ENCODE data around the gene PPM1M. TPM values are rescaled to one million over a fixed set of nuclear protein-coding genes. Genes with fewer than 3 reads are reported as not detected.
A peak's percentile ranks its signal among the peaks of the same experiment; 100 is the strongest.

PPM1M gene
- total and polyA plus RNA-seq, 7 donors, result 2.1 to 7.5 (median 3.0) TPM

DNA sequence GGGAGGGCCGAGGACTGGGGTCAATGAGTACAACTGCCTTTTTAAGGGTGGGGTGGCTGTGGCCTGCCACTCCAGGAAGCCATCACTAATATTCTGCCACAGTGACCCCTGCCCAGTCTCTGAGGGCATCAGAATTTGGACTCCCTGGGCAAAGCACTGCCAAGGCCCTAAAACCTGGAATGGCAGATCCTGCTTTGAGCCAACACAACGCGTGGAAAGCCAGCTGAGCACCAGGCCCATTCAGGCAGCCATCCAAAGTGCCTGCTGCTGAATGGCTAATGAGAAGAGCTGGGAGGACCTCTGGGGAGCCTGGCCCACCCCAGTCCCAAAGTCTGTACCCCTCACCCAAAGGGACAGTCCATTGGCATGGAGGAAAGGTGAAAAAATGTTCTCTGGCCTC lies 11.6 kb upstream of the PPM1M start:
- ATAC-seq (peak in 3 of 4 donors; percentile 6 to 35 (median 9)), DNase-seq (peak; percentile 33 to 79)
- TF ChIP-seq, protein P1, sequence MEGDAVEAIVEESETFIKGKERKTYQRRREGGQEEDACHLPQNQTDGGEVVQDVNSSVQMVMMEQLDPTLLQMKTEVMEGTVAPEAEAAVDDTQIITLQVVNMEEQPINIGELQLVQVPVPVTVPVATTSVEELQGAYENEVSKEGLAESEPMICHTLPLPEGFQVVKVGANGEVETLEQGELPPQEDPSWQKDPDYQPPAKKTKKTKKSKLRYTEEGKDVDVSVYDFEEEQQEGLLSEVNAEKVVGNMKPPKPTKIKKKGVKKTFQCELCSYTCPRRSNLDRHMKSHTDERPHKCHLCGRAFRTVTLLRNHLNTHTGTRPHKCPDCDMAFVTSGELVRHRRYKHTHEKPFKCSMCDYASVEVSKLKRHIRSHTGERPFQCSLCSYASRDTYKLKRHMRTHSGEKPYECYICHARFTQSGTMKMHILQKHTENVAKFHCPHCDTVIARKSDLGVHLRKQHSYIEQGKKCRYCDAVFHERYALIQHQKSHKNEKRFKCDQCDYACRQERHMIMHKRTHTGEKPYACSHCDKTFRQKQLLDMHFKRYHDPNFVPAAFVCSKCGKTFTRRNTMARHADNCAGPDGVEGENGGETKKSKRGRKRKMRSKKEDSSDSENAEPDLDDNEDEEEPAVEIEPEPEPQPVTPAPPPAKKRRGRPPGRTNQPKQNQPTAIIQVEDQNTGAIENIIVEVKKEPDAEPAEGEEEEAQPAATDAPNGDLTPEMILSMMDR (IDR thresholded peaks at IDR 0.05), result no peak
- WGBS, 3 donors, result 21 to 43% (median 24%) methylated on average over 3 of the region's 3 CpGs
- no peaks in the 10 kb centered on the region for H3K9me3 ChIP-seq
- H3K36me3 ChIP-seq (ENCODE audit: insufficient read depth in 1 of 2, low read depth in 1 of 2), result peaks cover 0 to 41% of the 10 kb centered on the region in 2 donors
- intact Hi-C loops (cut with DNase I), result no loop called here
- H3K27ac ChIP-seq, result peak overlapping the region; percentile 94
- peak overlapping the region; percentile 72 for H3K4me3 ChIP-seq
- H3K4me1 ChIP-seq, result peaks cover 53% of the 10 kb centered on the region
- no peaks in the 10 kb centered on the region for H3K27me3 ChIP-seq (ENCODE audit: insufficient read depth in 3 of 3, low read length in 2 of 3)

DNA sequence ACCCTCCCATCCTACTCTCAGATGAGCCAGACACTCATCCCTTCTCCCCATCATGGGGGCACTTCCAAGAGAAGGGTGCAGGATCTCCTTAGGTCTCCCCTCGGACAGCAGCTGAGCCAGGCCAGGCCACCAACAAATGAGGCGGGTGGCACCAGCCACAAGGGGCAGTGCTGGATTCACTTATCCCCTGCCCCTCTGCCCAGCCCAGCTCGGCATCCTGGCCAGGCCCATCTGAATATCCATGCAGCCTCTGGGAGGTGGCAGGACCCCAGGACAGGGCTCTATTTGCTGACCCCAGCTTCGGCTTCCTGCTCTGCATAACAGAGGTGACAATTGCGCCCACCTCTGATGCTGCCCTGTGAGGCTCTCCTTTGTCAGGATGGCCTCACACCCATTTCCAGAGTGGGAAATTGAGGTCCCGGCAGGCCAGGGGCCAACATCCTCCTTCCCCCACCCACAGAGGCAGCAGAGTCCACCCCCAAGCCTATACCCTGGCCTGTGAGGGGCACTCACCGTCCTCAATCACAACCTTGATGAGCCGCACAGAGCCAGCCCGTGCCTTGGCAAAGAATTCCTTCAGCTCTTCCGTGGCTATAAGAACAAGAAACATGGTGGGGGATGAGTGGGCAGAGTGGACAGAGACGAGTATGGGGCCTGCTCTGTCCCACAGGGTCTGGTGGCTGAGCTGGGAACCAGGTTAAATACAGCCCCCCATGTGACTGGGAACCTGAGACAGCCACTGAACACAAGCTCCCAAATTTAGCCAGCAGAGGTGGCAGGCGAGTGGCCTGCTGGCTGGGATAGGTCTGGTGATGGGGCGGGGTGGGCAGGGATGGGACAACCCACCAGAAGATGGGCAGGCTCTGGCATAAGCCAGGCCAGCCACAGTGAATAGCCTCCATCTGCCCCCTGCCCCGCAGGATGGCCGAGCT lies 10.8 kb upstream of the PPM1M start:
- peak; percentile 44 to 66 (median 60) for ATAC-seq
- Histone ChIP-seq H3K27me3 (ENCODE audit: insufficient read depth in 3 of 3, low read length in 2 of 3) (no peaks in the 10 kb centered on the region), H3K36me3 (ENCODE audit: insufficient read depth in 1 of 2, low read depth in 1 of 2) (peaks cover 0 to 33% of the 10 kb centered on the region in 2 donors), H3K4me3 (peak overlapping the region; percentile 72), H3K9me3 (no peaks in the 10 kb centered on the region), H3K27ac (peak overlapping the region; percentile 94), H3K4me1 (peaks cover 57% of the 10 kb centered on the region)
- TF ChIP-seq, protein P1 (IDR thresholded peaks at IDR 0.05), result peak; percentile 41
- intact Hi-C loops (cut with DNase I), result loop anchor here in 1 of 2 donors (5.0 kb wide), 1 partner anchor 43 kb away; the partner anchor contains the start of gene WDR82
- WGBS, 3 donors, result 42 to 52% (median 44%) methylated on average over 14 to 15 of the region's 15 CpGs
- peak; percentile 50 to 83 for DNase-seq

DNA sequence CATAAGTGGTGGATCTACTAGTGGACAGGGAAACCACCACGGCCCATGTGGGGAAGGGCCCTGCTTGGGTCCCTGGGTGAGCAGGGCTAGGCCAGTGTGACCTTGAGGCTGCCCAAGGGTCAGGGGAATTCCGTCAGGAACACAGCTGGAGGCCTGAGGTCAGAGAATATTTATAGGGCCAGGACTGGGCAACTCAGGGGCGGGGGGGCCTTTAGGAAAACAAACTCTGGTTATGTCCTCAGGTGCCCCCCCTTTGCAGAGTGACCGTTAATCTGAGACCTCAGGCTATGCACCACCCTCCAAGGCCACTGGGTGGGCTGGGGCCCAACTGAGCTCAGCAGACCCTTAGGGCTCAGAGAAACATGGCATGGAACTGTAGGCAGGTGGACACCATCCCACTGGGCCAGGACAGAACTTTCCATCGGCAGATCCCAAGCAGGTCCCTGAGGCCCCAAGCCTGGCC lies 9.1 kb upstream of the PPM1M start:
- Histone ChIP-seq H3K27ac (peak overlapping the region; percentile 94), H3K4me3 (peak overlapping the region; percentile 80), H3K9me3 (no peaks in the 10 kb centered on the region), H3K36me3 (ENCODE audit: insufficient read depth in 1 of 2, low read depth in 1 of 2) (peaks cover 0 to 16% of the 10 kb centered on the region in 2 donors), H3K4me1 (peaks cover 64% of the 10 kb centered on the region), H3K27me3 (ENCODE audit: insufficient read depth in 3 of 3, low read length in 2 of 3) (no peaks in the 10 kb centered on the region)
- TF ChIP-seq, protein P1 (IDR thresholded peaks at IDR 0.05), result peak; percentile 10
- ATAC-seq (peak in 3 of 4 donors; percentile 24 to 44 (median 34)), DNase-seq (peak; percentile 27 to 71)
- 29 to 36% (median 32%) methylated on average over 5 of the region's 5 CpGs for WGBS, 3 donors
- intact Hi-C loops (cut with DNase I), result loop anchor here in 1 of 2 donors (5.0 kb wide), 1 partner anchor 41 kb away; the partner anchor contains the start of gene WDR82

DNA sequence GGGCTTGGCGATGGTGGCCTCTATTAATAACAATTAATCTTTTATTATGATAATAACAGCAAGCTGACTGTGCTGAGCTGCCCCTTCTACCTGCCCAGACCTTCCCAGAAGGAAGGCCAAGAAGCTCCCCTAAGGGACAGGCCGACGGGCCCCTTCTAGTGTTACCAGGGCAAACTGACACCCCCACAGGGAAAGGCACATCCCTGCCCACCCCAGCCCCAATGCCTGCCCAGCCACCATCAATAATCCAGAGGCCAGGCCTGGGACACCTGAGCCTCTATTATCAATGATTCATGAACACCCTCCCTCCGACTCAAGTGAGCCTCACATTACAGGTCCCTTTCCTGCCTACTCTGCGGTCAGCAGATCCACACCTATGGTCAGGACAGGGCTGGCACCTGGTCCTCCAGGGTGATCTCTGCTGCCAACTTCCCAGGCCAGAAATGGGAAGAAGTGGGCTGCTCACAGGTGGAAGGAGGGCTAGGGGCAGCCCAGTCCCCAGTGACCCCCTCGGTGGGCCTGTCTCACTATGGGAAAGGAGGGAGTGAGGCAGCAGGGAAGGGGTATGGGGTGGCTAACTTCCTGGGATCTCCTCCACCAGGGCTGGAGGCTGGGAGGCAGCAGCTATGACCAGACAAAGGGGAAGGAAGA lies 8.4 kb upstream of the PPM1M start:
- intact Hi-C loops (cut with DNase I), result loop anchor here in 1 of 2 donors (5.0 kb wide), 1 partner anchor 40 kb away; the partner anchor contains the start of gene WDR82
- Histone ChIP-seq H3K27me3 (ENCODE audit: insufficient read depth in 3 of 3, low read length in 2 of 3) (no peaks in the 10 kb centered on the region), H3K36me3 (ENCODE audit: insufficient read depth in 1 of 2, low read depth in 1 of 2) (peaks cover 0 to 12% of the 10 kb centered on the region in 2 donors), H3K4me1 (peaks cover 59% of the 10 kb centered on the region), H3K27ac (peak overlapping the region; percentile 94), H3K9me3 (no peaks in the 10 kb centered on the region), H3K4me3 (peak overlapping the region; percentile 80)
- DNase-seq (peak in 1 of 2 donors; percentile 43), ATAC-seq (peak in 1 of 4 donors; percentile 1)
- TF ChIP-seq, protein P1 (IDR thresholded peaks at IDR 0.05), result no peak
- 45 to 61% (median 56%) methylated on average over 6 of the region's 6 CpGs for WGBS, 3 donors
